ENCODE results near the gene NUSAP1.
A peak's percentile ranks its signal among the peaks of the same experiment; 100 is the strongest.

The NUSAP1 gene

GRCh38 chr15:41350057-41350717 is 17.5 kb downstream of the NUSAP1 start:
- Histone ChIP-seq H4K91ac (ENCODE audit: low read depth, low read length, poor library complexity) (no peak overlapping the region), H2BK15ac (ENCODE audit: low read length) (no peak overlapping the region), H2BK120ac (ENCODE audit: low read depth, low read length) (no peak overlapping the region), H3K27me3 (ENCODE audit: control insufficient read depth in 3 of 3, insufficient read depth in 3 of 3, low read depth in 1 of 3, low read length in 3 of 3) (no peaks in the 10 kb centered on the region), H3K27ac (replicated peaks; ENCODE audit: low read length) (no peak overlapping the region), H2AK5ac (ENCODE audit: low read depth, low read length) (no peak overlapping the region), H4K8ac (ENCODE audit: low read depth, low read length) (no peak overlapping the region), H3K79me1 (ENCODE audit: low read depth, low read length) (peaks cover 2% of the 10 kb centered on the region), H3K23ac (ENCODE audit: low read depth, low read length, poor library complexity) (no peak overlapping the region), H2AFZ (ENCODE audit: low read length) (no peak overlapping the region), H3K9ac (ENCODE audit: low read depth, low read length, poor library complexity) (no peak overlapping the region), H2BK12ac (ENCODE audit: low read length) (no peak overlapping the region), H3K9me3 (replicated peaks in 1 of 2; ENCODE audit: control insufficient read depth in 2 of 2, insufficient read depth in 1 of 2, low read depth in 1 of 2, low read length in 2 of 2) (no peaks in the 10 kb centered on the region), H3K4ac (ENCODE audit: low read length) (no peak overlapping the region), H2BK5ac (ENCODE audit: low read length) (no peak overlapping the region), H3K4me2 (ENCODE audit: insufficient read depth, low read length, poor library complexity, severe bottlenecking) (no peak overlapping the region), H3K14ac (ENCODE audit: low read length) (no peak overlapping the region), H3K4me1 (ENCODE audit: control insufficient read depth in 2 of 2, insufficient read depth in 1 of 2, low read depth in 1 of 2, low read length in 2 of 2) (no peaks in the 10 kb centered on the region), H3K18ac (ENCODE audit: low read length) (no peak overlapping the region), H3K4me3 (ENCODE audit: low read length in 2 of 2) (no peak overlapping the region), H3K36me3 (replicated peaks in 1 of 2; ENCODE audit: control insufficient read depth in 2 of 2, insufficient read depth in 2 of 2, low read length in 2 of 2) (peaks cover 49 to 99% of the 10 kb centered on the region in 2 donors)
- no peak for DNase-seq (ENCODE audit: low spot score)
- no CpG with 5 or more reads among the region's 10 CpGs for WGBS, 2 donors (ENCODE audit: extremely low coverage in 2 of 2, insufficient read length in 2 of 2, insufficient replicate concordance in 1 of 2)

GRCh38 chr15:41354371-41354770 is 21.7 kb downstream of the NUSAP1 start:
- H4K8ac ChIP-seq (ENCODE audit: low read depth, low read length), result no peak overlapping the region
- no peak overlapping the region for H3K4ac ChIP-seq (ENCODE audit: low read length)
- H3K4me2 ChIP-seq (ENCODE audit: insufficient read depth, low read length, poor library complexity, severe bottlenecking), result no peak overlapping the region
- no peak overlapping the region for H2BK12ac ChIP-seq (ENCODE audit: low read length)
- peaks cover 39 to 98% of the 10 kb centered on the region in 2 donors for H3K36me3 ChIP-seq (replicated peaks in 1 of 2; ENCODE audit: control insufficient read depth in 2 of 2, insufficient read depth in 2 of 2, low read length in 2 of 2)
- H3K18ac ChIP-seq (ENCODE audit: low read length), result no peak overlapping the region
- no peak overlapping the region for H3K23ac ChIP-seq (ENCODE audit: low read depth, low read length, poor library complexity)
- no peak overlapping the region for H4K91ac ChIP-seq (ENCODE audit: low read depth, low read length, poor library complexity)
- DNase-seq (ENCODE audit: low spot score), result no peak
- H3K79me1 ChIP-seq (ENCODE audit: low read depth, low read length), result peaks cover 2% of the 10 kb centered on the region
- H2AK5ac ChIP-seq (ENCODE audit: low read depth, low read length), result no peak overlapping the region
- no peak overlapping the region for H3K14ac ChIP-seq (ENCODE audit: low read length)
- no peak overlapping the region for H3K27ac ChIP-seq (replicated peaks; ENCODE audit: low read length)
- H2AFZ ChIP-seq (ENCODE audit: low read length), result no peak overlapping the region
- H2BK120ac ChIP-seq (ENCODE audit: low read depth, low read length), result no peak overlapping the region
- no peak overlapping the region for H3K9ac ChIP-seq (ENCODE audit: low read depth, low read length, poor library complexity)
- no peak overlapping the region for H2BK5ac ChIP-seq (ENCODE audit: low read length)
- no peaks in the 10 kb centered on the region for H3K9me3 ChIP-seq (replicated peaks in 1 of 2; ENCODE audit: control insufficient read depth in 2 of 2, insufficient read depth in 1 of 2, low read depth in 1 of 2, low read length in 2 of 2)
- no peaks in the 10 kb centered on the region for H3K4me1 ChIP-seq (ENCODE audit: control insufficient read depth in 2 of 2, insufficient read depth in 1 of 2, low read depth in 1 of 2, low read length in 2 of 2)
- WGBS, 2 donors (ENCODE audit: extremely low coverage in 2 of 2, insufficient read length in 2 of 2, insufficient replicate concordance in 1 of 2), result no CpG with 5 or more reads among the region's 10 CpGs
- no peaks in the 10 kb centered on the region for H3K27me3 ChIP-seq (ENCODE audit: control insufficient read depth in 3 of 3, insufficient read depth in 3 of 3, low read depth in 1 of 3, low read length in 3 of 3)
- H3K4me3 ChIP-seq (ENCODE audit: low read length in 2 of 2), result no peak overlapping the region
- no peak overlapping the region for H2BK15ac ChIP-seq (ENCODE audit: low read length)

GRCh38 chr15:41367418-41367817 is 34.7 kb downstream of the NUSAP1 start:
- Histone ChIP-seq H3K23ac (ENCODE audit: low read depth, low read length, poor library complexity) (no peak overlapping the region), H2AK5ac (ENCODE audit: low read depth, low read length) (no peak overlapping the region), H2BK12ac (ENCODE audit: low read length) (no peak overlapping the region), H3K4ac (ENCODE audit: low read length) (no peak overlapping the region), H3K14ac (ENCODE audit: low read length) (no peak overlapping the region), H3K27ac (replicated peaks; ENCODE audit: low read length) (no peak overlapping the region), H3K4me1 (ENCODE audit: control insufficient read depth in 2 of 2, insufficient read depth in 1 of 2, low read depth in 1 of 2, low read length in 2 of 2) (no peaks in the 10 kb centered on the region), H3K9me3 (replicated peaks in 1 of 2; ENCODE audit: control insufficient read depth in 2 of 2, insufficient read depth in 1 of 2, low read depth in 1 of 2, low read length in 2 of 2) (no peaks in the 10 kb centered on the region), H3K4me3 (ENCODE audit: low read length in 2 of 2) (no peak overlapping the region), H2BK120ac (ENCODE audit: low read depth, low read length) (no peak overlapping the region), H3K4me2 (ENCODE audit: insufficient read depth, low read length, poor library complexity, severe bottlenecking) (no peak overlapping the region), H4K8ac (ENCODE audit: low read depth, low read length) (no peak overlapping the region), H2BK5ac (ENCODE audit: low read length) (no peak overlapping the region), H2BK15ac (ENCODE audit: low read length) (no peak overlapping the region), H3K27me3 (ENCODE audit: control insufficient read depth in 3 of 3, insufficient read depth in 3 of 3, low read depth in 1 of 3, low read length in 3 of 3) (no peaks in the 10 kb centered on the region), H3K9ac (ENCODE audit: low read depth, low read length, poor library complexity) (no peak overlapping the region), H4K91ac (ENCODE audit: low read depth, low read length, poor library complexity) (no peak overlapping the region), H3K18ac (ENCODE audit: low read length) (no peak overlapping the region), H3K79me1 (ENCODE audit: low read depth, low read length) (peaks cover 4% of the 10 kb centered on the region), H3K36me3 (replicated peaks in 1 of 2; ENCODE audit: control insufficient read depth in 2 of 2, insufficient read depth in 2 of 2, low read length in 2 of 2) (peaks cover 44 to 98% of the 10 kb centered on the region in 2 donors), H2AFZ (ENCODE audit: low read length) (no peak overlapping the region)
- no peak for DNase-seq (ENCODE audit: low spot score)
- WGBS, 2 donors (ENCODE audit: extremely low coverage in 2 of 2, insufficient read length in 2 of 2, insufficient replicate concordance in 1 of 2), result no CpG with 5 or more reads among the region's 3 CpGs

GRCh38 chr15:41377978-41378377 is 45.3 kb downstream of the NUSAP1 start:
- Histone ChIP-seq H3K4ac (ENCODE audit: low read length) (no peak overlapping the region), H3K4me2 (ENCODE audit: insufficient read depth, low read length, poor library complexity, severe bottlenecking) (no peak overlapping the region), H2BK15ac (ENCODE audit: low read length) (no peak overlapping the region), H3K23ac (ENCODE audit: low read depth, low read length, poor library complexity) (no peak overlapping the region), H2BK12ac (ENCODE audit: low read length) (peak overlapping the region; percentile 16), H2BK120ac (ENCODE audit: low read depth, low read length) (no peak overlapping the region), H3K4me3 (ENCODE audit: low read length in 2 of 2) (no peak overlapping the region), H3K9me3 (replicated peaks in 1 of 2; ENCODE audit: control insufficient read depth in 2 of 2, insufficient read depth in 1 of 2, low read depth in 1 of 2, low read length in 2 of 2) (peaks cover 0 to 13% of the 10 kb centered on the region in 2 donors), H2BK5ac (ENCODE audit: low read length) (no peak overlapping the region), H3K27ac (replicated peaks; ENCODE audit: low read length) (no peak overlapping the region), H2AK5ac (ENCODE audit: low read depth, low read length) (no peak overlapping the region), H3K18ac (ENCODE audit: low read length) (no peak overlapping the region), H3K27me3 (ENCODE audit: control insufficient read depth in 3 of 3, insufficient read depth in 3 of 3, low read depth in 1 of 3, low read length in 3 of 3) (no peaks in the 10 kb centered on the region), H4K8ac (ENCODE audit: low read depth, low read length) (no peak overlapping the region), H3K79me1 (ENCODE audit: low read depth, low read length) (no peaks in the 10 kb centered on the region), H4K91ac (ENCODE audit: low read depth, low read length, poor library complexity) (no peak overlapping the region), H3K4me1 (ENCODE audit: control insufficient read depth in 2 of 2, insufficient read depth in 1 of 2, low read depth in 1 of 2, low read length in 2 of 2) (no peaks in the 10 kb centered on the region), H2AFZ (ENCODE audit: low read length) (no peak overlapping the region), H3K9ac (ENCODE audit: low read depth, low read length, poor library complexity) (no peak overlapping the region), H3K36me3 (replicated peaks in 1 of 2; ENCODE audit: control insufficient read depth in 2 of 2, insufficient read depth in 2 of 2, low read length in 2 of 2) (peaks cover 36 to 83% of the 10 kb centered on the region in 2 donors), H3K14ac (ENCODE audit: low read length) (no peak overlapping the region)
- DNase-seq (ENCODE audit: low spot score), result no peak
- WGBS, 2 donors (ENCODE audit: extremely low coverage in 2 of 2, insufficient read length in 2 of 2, insufficient replicate concordance in 1 of 2), result no CpG with 5 or more reads among the region's 4 CpGs
